ENCODE results near the gene ACP2.
"Not testable (repeated sequence)": the region's sequence is repeated elsewhere in the genome, so short reads cannot be mapped to it uniquely, and the experiment has no call there.

Gene ACP2

DNA sequence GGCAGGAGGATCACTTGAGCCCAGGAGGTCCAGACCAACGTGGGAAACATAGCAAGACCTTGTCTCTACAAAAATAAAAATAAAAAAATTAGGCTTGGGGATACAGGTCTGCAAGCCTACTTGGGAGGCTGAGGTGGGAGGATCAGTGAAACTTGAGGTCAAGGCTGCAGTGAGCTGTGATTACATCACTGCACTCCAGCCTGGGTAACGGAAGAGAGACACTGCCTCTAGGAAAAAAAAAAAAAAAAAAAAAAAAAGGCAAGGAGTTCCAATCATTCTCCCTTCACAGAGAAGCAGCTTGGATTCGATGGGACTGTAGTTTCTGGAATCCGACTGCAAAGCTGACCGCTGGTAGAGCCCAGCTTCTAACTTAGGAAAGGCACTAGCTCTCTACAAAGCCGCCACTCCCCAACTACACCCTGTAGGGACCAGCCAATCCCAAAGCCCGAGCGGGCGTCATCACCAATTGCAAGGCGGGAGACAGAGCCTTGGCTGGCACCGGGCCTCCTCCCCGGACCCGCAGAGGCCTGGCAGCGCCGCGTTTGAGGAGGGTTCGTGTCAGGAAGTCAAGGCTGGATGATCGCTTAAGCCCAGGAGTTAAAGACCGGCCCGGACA, 34.6 kb downstream of the ACP2 start:
- Histone ChIP-seq H3K4me1 (peaks cover 33 to 44% (median 38%) of the 10 kb centered on the region in 10 experiments), H3K9ac (peak overlapping the region; percentile 87 to 96 (median 90)), H3K27ac (peak overlapping the region; percentile 81 to 97 (median 94)), H3K27me3 (no peaks in the 10 kb centered on the region), H4K20me1 (peaks cover 0 to 16% (median 6%) of the 10 kb centered on the region in 11 experiments; a peak in 6 of 22 replicates), H3K9me3 (replicated peaks in 1 of 11) (no peaks in the 10 kb centered on the region), H3K4me3 (peak overlapping the region; percentile 70 to 86 (median 80)), H3K36me3 (peaks cover 3 to 26% (median 17%) of the 10 kb centered on the region in 11 experiments; a peak in 20 of 22 replicates), H3K4me2 (peak overlapping the region; percentile 62 to 98 (median 94))
- no peak for TF ChIP-seq Cebpa-rat (IDR thresholded peaks at IDR 0.05)

DNA sequence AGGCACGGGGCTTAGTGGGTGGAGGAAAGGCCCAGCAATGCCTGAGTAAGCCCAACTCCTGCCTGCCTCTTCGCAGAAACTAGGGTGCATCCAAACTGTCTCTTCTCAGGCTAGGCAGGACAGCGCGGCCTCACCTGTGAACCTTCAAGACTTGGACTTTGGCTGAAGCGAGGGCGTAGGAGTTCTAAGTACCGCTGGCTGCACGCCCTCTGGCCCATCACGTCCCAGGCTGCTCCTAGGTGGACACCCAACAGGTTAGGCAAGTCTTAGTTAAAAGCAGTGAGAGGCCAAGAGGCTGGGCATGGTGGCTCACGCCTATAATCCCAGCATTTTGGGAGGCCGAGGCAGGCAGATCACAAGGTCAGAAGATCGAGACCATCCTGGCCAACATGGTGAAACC, 35.7 kb downstream of the ACP2 start:
- no peak overlapping the region for H3K4me2 ChIP-seq
- no peaks in the 10 kb centered on the region for H3K9me3 ChIP-seq (replicated peaks in 1 of 11)
- H4K20me1 ChIP-seq = peaks cover 0 to 6% (median 1%) of the 10 kb centered on the region in 11 experiments; a peak in 6 of 22 replicates
- peaks cover 26 to 33% (median 28%) of the 10 kb centered on the region in 10 experiments for H3K4me1 ChIP-seq
- no peak overlapping the region for H3K27ac ChIP-seq
- peaks cover 0 to 15% (median 6%) of the 10 kb centered on the region in 11 experiments; a peak in 14 of 22 replicates for H3K36me3 ChIP-seq
- H3K4me3 ChIP-seq = no peak overlapping the region
- no peak overlapping the region for H3K9ac ChIP-seq
- no peak for TF ChIP-seq Cebpa-rat (IDR thresholded peaks at IDR 0.05)
- H3K27me3 ChIP-seq = no peaks in the 10 kb centered on the region

DNA sequence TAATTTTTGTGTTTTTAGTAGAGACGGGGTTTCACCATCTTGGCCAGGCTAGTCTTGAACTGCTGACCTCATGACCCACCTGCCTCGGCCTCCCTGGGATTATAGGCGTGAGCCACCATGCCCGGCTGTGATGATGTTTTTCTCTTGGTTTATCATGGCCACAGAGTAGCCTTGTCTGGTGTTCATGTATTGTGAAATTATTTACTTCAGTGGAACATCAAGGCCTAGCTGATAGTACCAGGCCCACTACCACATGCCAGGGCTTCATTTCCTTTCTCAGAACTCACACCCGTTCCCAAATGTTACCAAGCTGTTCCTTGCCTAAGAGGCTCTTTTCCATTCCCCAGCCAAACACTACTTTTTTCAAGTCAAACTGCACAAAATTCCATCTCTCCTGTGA, 40.0 kb downstream of the ACP2 start:
- H3K4me3 ChIP-seq = no peak overlapping the region
- H3K4me1 ChIP-seq = peaks cover 3 to 15% (median 5%) of the 10 kb centered on the region in 10 experiments; a peak in 17 of 20 replicates
- no peak overlapping the region for H3K27ac ChIP-seq
- no peaks in the 10 kb centered on the region for H3K36me3 ChIP-seq
- no peak overlapping the region for H3K9ac ChIP-seq
- H4K20me1 ChIP-seq = no peaks in the 10 kb centered on the region
- no peak overlapping the region for H3K4me2 ChIP-seq
- H3K27me3 ChIP-seq = no peaks in the 10 kb centered on the region
- 0 out of 22 replicates have a peak, but pooled peaks of 1 of the 11 experiments have one; percentile 26 for TF ChIP-seq Cebpa-rat (IDR thresholded peaks at IDR 0.05)
- H3K9me3 ChIP-seq (replicated peaks in 1 of 11) = no peaks in the 10 kb centered on the region

DNA sequence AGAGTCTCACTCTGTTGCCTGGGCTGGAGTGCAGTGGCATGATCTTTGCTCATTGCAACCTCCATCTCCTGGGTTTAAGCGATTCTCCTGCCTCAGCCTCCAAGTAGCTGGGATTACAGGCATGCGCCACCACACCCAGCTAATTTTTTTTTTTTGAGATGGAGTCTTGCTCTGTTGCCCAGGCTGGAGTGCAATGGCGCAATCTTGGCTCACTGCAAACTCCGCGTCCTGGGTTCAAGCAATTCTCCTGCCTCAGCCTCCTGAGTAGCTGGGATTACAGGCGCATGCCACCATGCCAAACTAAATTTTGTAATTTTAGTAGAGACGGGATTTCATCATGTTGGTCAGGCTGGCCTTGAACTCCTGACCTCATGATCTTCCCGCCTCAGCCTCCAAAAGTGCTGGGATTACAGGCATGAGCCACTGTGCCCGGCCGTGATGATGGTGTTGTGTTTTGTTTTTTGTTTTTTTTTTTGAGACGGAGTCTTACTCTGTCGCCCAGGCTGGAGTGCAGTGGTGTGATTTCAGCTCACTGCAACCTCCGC, 40.5 kb downstream of the ACP2 start:
- H3K4me2 ChIP-seq; H3K9me3 ChIP-seq (replicated peaks in 1 of 11); H3K9ac ChIP-seq; H3K27me3 ChIP-seq; H3K27ac ChIP-seq; H3K4me3 ChIP-seq; H3K4me1 ChIP-seq; H3K36me3 ChIP-seq; H4K20me1 ChIP-seq: not testable (repeated sequence)

DNA sequence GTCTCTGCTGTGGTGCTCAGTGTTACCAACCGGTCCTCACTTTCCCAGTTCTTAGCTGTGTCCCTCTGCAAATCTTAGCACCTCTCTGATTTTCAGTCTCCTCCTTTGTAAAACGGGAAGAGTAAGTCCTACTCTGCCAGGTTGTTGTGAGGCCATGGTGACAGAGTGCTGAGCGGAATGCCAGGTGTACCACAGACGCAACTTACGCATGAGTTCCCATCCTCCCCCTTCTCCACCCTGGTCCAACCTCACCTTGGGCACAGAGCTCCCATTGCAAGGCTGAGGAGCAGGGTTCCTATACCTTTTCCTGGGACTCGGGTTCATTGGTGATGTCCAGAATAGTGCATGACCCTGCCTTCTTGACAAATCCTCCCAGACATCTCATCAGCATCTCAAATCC, 41.2 kb downstream of the ACP2 start:
- Histone ChIP-seq H4K20me1 (no peaks in the 10 kb centered on the region), H3K36me3 (no peaks in the 10 kb centered on the region), H3K4me2 (no peak overlapping the region), H3K4me3 (no peak overlapping the region), H3K4me1 (peaks cover 0 to 9% (median 0%) of the 10 kb centered on the region in 10 experiments; a peak in 3 of 20 replicates), H3K9ac (no peak overlapping the region), H3K27me3 (no peaks in the 10 kb centered on the region), H3K9me3 (replicated peaks in 1 of 11) (no peaks in the 10 kb centered on the region), H3K27ac (no peak overlapping the region)
- no peak for TF ChIP-seq Cebpa-rat (IDR thresholded peaks at IDR 0.05)

DNA sequence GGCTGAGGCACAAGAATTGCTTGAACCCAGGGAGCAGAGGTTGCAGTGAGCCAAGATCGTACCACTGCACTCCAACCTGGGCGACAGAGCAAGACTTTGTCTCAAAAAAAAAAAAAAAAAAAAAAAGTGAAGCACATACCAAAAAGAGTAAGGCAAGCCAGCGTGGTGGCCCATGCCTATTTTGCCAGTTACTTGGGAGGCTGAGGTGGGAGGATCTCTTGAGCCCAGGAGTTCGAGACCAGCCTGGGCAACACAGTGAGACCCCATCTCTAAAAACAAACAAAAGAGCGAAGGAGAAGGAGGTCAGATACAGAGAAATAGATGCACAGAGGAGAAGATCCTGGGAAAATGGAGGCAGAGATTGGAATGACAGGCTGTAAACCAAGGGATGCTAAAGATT, 42.0 kb downstream of the ACP2 start:
- not testable (repeated sequence) for H3K4me3 ChIP-seq; H3K36me3 ChIP-seq; H4K20me1 ChIP-seq; H3K27ac ChIP-seq; H3K27me3 ChIP-seq; H3K9ac ChIP-seq; H3K4me2 ChIP-seq; H3K9me3 ChIP-seq (replicated peaks in 1 of 11); H3K4me1 ChIP-seq

DNA sequence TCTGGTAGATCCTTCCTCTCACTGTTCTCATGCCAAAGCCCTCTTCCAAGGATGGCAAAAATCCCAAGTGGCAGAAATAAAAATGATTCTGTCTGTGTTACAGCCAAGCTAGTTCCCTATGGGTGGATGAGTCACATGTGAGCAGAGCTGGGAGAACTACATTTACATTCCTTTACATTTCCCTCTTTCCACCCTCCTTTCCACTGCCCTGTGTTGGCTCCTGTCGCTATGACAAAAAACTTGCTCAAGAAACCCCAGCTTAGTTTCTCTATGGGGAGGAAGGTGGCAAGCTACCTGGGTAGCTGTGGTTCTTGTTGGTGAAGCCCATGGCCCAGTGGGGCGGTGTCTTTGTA, 44.0 kb downstream of the ACP2 start:
- no peak overlapping the region for H3K27ac ChIP-seq
- H3K4me3 ChIP-seq = no peak overlapping the region
- H4K20me1 ChIP-seq = no peaks in the 10 kb centered on the region
- peaks cover 0 to 9% (median 0%) of the 10 kb centered on the region in 10 experiments; a peak in 3 of 20 replicates for H3K4me1 ChIP-seq
- H3K4me2 ChIP-seq = peak overlapping the region in 2 of 11 experiments; percentile 7 to 19; a peak in 1 of 22 replicates
- TF ChIP-seq Cebpa-rat (IDR thresholded peaks at IDR 0.05) = no peak
- H3K9ac ChIP-seq = no peak overlapping the region
- no peaks in the 10 kb centered on the region for H3K27me3 ChIP-seq
- H3K36me3 ChIP-seq = no peaks in the 10 kb centered on the region
- H3K9me3 ChIP-seq (replicated peaks in 1 of 11) = no peaks in the 10 kb centered on the region

DNA sequence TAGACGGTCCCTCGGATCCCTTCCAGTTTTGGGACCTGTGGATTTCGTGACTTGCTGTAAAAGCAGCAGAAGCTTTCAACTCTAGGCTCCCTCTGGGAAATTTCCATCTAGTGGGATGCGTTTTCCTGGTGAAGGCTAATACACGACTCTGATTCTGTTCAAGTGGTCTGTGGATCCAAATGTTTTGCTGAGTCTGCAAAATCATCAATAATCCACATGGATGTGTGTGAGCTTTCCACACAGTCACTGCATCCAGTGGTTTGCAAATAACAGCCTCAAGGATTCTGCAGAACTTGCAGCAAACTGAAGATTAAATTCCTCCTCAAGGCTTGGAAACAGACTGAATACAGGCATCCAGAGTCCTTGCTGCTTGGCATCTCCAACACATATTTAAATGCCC, 46.0 kb downstream of the ACP2 start:
- TF ChIP-seq Cebpa-rat (IDR thresholded peaks at IDR 0.05) = no peak
- Histone ChIP-seq H3K9ac (no peak overlapping the region), H3K4me3 (no peak overlapping the region), H3K27ac (no peak overlapping the region), H3K27me3 (no peaks in the 10 kb centered on the region), H3K4me2 (no peak overlapping the region), H3K4me1 (peaks cover 0 to 9% (median 0%) of the 10 kb centered on the region in 10 experiments; a peak in 3 of 20 replicates), H3K9me3 (replicated peaks in 1 of 11) (no peaks in the 10 kb centered on the region), H4K20me1 (no peaks in the 10 kb centered on the region), H3K36me3 (no peaks in the 10 kb centered on the region)

DNA sequence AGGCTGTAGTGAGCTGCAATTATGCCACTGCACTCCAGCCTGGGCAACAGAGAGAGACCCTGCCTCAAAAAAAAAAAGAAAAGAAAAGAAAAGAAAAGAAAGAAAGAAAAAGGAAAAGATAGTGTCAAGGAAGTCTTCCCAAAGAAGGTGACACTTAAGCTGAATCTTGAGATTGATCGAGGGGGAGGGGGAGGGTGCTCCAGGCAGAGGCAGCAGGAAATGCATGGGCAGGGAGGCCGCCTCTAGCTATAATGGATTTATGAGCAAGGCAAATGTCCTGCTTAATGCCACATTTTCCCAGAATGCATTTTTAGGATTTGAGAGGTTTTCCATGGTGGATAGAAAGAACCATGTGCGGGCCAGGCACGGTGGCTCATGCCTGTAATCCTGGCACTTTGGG, 47.6 kb downstream of the ACP2 start:
- Histone ChIP-seq H4K20me1 (no peaks in the 10 kb centered on the region), H3K27me3 (no peaks in the 10 kb centered on the region), H3K4me2 (no peak overlapping the region), H3K4me3 (no peak overlapping the region), H3K9ac (no peak overlapping the region), H3K36me3 (no peaks in the 10 kb centered on the region), H3K9me3 (replicated peaks in 1 of 11) (no peaks in the 10 kb centered on the region), H3K27ac (no peak overlapping the region), H3K4me1 (peaks cover 0 to 9% (median 0%) of the 10 kb centered on the region in 10 experiments; a peak in 3 of 20 replicates)
- TF ChIP-seq Cebpa-rat (IDR thresholded peaks at IDR 0.05) = no peak

DNA sequence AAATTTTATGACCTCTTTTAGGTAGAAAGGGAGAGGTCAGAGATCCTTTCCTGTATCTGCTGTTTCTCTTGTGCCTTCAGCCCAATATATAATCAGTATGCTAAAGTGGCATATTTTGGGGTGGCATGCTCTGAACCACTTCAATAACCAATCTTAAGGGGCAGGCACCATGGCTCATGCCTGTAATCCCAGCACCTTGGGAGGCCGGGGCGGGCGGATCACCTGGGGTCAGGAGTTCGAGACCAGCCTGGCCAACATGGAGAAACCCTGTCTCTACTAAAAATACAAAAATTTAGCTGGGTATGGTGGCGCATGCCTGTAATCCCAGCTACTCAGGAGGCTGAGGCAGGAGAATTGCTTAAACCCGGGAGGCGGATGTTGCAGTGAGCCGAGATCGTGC, 50.5 kb downstream of the ACP2 start:
- H3K4me2 ChIP-seq; H3K9ac ChIP-seq; H4K20me1 ChIP-seq; H3K4me3 ChIP-seq; H3K4me1 ChIP-seq; H3K9me3 ChIP-seq (replicated peaks in 1 of 11); H3K27me3 ChIP-seq; H3K36me3 ChIP-seq; H3K27ac ChIP-seq: not testable (repeated sequence)

All from BLaER1 treated with 17β-estradiol and CSF1 and Interleukin-3, amounts not matched to agents 10 nM and 100 nM (cell line).